Uterus (tissue), 2 donors: Measurements from ENCODE around the gene FAM3A.
A peak's percentile ranks its signal among the peaks of the same experiment; 100 is the strongest.

ENCODE experiments used
- CTCF ChIP-seq, 4 experiments: fragments of 200-600 bp in 2 of 4; fragments of 450-650 bp in 2 of 4; sonication (generic) in 2 of 4; IDR thresholded peaks; one replicate each; pipeline ENCODE4 v1.5.1; 2016 to 2019; ENCODE audit warnings: antibody characterized with exemption in 4 of 4, mild to moderate bottlenecking in 2 of 4, moderate library complexity in 1 of 4
- POLR2A ChIP-seq, 2 donors: fragments of 450-650 bp; IDR thresholded peaks; one replicate each; pipeline ENCODE4 v1.6.1; 2016; ENCODE audit warnings: antibody characterized with exemption in 2 of 2, mild to moderate bottlenecking in 1 of 2, moderate library complexity in 1 of 2

DNA sequence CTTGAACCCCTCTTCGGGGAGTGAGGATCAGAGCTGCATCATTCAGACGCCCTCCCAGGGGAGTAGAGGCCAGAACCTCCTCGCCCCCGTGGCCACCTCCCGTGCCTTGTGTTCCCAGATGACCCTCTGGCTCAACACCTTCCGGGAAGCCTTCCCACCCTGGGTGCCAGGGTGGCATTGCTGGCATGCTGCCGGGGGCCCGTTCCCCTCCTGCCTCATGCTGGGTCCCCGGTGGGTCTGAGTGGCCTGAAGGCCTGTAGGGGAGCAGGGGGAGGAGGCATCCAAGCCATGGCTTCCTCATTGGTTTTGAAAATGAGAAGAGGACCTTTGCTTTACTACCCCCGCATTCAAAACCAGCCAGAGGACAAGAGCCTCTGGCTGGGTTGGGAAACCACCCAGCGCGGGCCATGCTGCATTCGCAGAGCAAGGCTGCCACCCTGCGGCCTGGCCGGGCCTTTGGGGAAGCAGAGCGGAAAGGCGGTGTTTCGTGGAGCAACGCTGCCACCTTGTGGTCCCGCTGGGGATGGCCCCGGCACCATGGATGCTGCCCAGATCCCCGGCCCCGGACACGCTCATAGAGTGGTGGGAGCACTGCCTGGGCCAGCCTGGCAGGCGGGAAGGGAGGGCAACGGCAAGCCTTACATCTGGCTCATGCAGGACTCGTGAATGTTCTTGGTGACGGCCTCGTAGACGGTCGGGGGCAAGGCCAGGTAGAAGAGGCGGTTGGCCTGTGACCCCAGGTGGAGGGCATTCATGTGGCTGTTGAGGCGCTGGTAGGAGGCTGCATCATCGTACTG is 18.7 kb upstream of the FAM3A start:
- TF ChIP-seq CTCF (IDR thresholded peaks at IDR 0.05) (peak; percentile 94 to 100 (median 99)), POLR2A (IDR thresholded peaks at IDR 0.05) (peak in 1 of 2 donors; percentile 49)
